HG03558 (cell line): ENCODE results near the gene MEA1.

ENCODE experiments used
- ATAC-seq: cut with Tn5 transposase; IDR thresholded peaks from one replicate; pipeline ENCODE4 v1.9.1; 2021; ENCODE audit warnings: moderate number of reproducible peaks; ENCODE audit not compliant: unreplicated experiment; ENCODE audit errors: extremely low read depth

MEA1 gene

DNA sequence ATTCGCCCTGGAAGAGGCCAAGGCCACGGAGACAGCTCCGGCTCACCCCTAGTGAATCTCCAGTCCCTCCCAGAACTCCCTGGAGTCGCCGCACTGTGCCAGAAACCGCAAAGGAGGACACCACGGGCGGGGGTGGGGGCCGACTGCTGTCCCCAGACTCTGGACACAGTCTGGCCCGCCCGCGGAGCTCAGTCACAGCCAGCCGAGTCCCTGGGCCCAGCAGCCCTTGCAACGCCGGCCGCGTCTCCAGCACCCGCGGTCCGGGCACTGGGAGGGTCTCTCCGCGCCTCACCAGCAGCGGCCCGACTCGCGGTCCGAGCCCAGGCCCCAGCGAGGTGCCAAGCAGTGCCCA, 35.3 kb downstream of the MEA1 start:
- ATAC-seq = no peak

DNA sequence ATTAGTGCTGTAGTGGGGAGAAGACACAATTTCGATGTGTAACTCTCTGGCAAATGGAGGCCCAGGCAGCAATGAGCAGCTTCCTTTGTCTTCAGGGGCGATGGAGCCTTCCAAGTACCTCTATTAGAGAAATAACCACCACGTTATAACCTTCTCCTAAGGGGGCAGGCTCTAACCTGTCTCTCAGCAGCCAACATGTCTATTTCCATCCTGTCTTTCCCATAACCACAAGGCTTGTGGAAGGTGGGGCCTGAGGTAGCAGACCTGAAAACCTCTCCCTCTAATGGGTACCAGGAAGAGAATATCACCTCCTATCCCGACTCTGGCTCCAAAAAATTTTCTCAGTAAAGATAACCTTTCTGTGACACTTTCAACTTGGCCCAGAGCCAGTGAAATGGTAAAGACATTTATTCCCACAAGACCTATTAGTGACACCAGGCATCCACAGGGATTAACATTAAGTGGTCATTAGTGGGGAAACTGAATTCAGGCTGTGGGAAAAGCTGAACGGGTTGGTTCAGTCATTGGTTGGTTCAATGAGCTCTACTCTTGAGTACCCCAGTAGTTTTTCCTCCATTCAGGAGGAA, 38.7 kb downstream of the MEA1 start:
- ATAC-seq = no peak

DNA sequence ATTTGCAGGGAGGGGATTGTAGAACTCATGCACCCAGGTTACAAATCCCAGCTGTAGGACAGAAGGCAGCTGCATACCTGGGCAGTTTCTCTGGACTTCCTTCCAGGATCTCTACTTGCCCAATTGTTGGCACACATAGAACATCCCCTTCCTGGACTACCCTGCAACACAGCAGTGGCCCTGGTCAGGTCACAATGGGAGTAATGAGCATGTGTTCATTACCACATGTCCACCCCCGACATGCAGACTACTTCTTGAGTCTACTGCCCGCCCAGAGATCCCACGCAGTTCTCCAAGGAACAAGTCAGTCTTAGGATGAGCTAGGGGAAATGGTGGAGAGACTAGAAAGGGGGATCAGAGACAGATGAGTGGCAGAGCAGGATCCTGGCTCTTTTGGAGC, 39.8 kb downstream of the MEA1 start:
- ATAC-seq = no peak

DNA sequence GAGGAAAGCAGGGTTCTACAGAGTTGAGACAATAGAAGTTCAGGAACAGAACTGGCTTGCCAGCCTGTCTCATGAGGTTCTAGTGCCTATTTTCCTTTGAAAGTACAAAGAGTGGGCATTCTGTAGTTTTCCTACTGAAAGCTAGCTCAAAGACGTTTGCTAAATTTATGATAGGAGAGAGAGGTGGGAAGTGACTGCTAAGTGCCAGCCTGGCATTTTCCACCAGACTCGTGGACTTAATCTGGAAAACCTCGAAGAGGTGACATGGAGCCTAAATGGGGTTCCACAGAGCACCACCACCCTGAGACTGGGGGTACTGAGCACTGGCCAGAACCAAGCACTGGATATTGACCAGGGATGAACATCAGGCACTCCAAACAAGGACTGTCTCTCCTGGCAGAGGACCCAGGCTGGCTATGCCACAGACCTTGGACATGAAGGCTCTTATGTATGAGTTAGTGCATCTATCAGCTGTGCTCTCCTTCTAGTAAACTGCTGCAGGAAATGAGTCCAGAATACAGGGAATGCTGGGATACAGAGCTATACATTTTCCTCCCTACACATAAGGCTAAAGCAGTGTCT, 41.9 kb downstream of the MEA1 start:
- ATAC-seq = no peak

DNA sequence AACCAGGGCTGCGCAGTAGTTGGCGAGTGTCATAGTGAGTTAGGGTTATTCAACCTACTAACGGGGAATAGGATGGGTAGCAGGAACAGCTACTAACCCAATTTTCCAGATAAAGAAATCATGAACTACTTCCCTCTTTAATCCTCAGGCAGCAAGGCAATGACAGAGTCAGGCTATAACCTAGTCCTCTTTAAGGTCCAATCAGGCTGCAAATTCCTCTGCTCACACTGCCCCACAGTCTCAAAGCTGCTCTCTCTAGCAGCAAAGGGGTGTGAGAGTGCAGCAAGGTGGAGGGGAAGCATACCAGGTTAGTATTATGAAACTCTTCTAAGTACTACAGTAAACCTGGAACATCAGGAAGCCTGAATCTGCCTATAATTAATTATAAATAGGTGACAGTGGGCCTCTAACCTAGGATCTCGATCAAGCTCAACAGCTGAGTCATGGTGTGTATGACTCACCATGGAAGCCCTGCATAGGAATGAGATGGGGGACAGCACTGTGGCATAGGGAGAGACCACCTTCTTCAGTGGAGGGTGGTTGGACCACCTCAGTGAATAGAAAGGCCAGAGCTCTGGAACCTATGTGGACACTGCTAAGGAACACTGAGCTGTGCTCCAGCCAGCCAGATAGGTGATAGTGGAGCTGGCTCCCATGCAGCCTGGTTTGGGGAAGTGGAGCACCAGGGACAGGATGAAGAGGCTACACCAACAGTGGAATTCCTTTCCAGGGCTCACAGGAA, 42.7 kb downstream of the MEA1 start:
- no peak for ATAC-seq

GRCh38 chr6:42969934-42970333, 43.8 kb downstream of the MEA1 start:
- no peak for ATAC-seq

DNA sequence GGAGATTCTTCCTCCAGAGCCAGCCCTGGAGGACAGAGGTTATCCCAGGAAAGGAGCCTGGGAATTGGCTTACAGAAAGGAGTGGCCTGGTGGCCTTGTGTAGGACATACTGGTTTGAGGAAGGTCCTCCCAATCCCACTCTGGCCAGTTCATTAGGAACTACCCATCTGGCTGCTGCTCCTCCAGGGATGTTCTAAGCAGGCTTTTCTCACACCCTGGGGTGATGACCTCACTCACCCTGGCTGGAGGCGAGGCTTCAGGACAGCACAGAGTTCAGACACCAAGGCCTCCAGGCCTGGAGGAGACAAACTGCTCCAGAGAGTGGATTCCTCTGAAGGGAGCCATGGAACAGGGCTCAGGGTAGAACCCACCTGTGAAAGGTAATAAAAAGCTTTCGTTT, 44.3 kb downstream of the MEA1 start:
- no peak for ATAC-seq

DNA sequence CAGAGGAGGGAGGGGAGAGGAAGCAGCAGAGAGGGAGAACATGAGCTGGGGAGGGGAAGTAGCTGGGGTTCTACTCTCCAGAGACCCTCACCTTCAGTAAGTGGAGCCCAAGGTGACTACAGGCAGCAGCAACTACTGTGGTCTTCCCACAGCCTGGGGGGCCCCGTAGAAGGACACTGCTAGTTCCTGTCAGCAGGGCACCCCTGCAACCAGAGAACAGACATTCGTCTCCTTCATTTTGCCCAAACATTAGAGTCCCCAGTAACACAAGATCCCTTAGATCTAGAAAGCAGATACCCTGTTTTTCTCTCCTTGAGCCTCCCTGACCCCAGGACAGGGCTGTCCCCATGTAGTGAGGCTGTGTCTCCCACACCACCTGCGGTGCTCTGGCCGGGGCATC, 45.0 kb downstream of the MEA1 start:
- no peak for ATAC-seq

GRCh38 chr6:42968126-42968701, 45.5 kb downstream of the MEA1 start:
- no peak for ATAC-seq

DNA sequence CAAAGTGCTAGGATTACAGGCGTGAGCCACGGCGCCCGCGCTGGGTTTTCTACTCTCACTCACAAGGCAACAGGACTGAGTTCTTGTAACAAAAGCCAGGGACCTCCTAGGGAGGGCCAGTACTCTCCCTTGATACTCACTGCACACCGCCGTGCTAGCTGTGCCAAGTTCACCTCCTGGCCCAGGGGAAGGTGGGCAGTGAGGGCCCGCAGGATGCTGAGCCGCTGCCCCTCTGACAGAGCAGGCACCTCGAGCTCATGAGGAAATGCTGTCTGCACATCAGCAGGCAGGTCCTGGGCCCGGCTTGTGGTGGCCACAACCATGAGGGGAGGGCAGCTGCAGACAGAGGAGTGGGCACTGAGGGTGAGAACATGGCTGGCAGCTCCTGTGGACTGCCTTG, 46.5 kb downstream of the MEA1 start:
- no peak for ATAC-seq

- no peak for ATAC-seq
Observed at GRCh38 chr6:42966571-42966970, 47.2 kb downstream of the MEA1 start.

- ATAC-seq = no peak
Observed at GRCh38 chr6:42963855-42964605, 49.7 kb downstream of the MEA1 start.

DNA sequence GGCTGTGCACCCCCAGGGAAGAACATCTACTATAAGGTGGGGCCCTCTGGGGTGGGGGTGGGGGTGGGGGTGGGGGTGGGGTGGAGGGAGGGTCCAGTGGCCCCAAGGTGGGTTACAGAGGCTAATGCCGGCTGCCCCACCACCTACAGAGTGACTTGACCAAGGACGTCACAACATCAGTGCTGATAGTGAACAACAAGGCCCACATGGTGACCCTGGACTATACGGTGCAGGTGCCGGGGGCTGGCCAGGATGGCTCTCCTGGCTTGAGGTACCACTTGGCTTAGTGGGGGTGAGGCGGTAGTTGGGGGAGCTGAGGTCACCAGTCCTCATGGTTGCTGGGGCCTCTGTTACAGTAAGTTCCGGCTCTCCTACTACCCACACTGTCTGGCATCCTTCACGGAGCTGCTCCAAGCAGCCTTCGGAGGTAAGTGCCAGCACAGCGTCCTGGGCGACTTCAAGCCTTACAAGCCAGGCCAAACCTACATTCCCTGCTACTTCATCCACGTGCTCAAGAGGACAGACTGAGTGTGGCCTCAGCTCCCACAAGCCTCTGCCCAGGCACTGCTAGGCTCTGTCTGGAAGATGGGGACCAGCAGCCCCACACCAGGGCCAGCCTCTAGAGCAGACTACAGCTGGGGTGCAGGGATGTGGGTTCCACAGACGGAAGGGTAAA, 50.4 kb downstream of the MEA1 start:
- no peak for ATAC-seq

DNA sequence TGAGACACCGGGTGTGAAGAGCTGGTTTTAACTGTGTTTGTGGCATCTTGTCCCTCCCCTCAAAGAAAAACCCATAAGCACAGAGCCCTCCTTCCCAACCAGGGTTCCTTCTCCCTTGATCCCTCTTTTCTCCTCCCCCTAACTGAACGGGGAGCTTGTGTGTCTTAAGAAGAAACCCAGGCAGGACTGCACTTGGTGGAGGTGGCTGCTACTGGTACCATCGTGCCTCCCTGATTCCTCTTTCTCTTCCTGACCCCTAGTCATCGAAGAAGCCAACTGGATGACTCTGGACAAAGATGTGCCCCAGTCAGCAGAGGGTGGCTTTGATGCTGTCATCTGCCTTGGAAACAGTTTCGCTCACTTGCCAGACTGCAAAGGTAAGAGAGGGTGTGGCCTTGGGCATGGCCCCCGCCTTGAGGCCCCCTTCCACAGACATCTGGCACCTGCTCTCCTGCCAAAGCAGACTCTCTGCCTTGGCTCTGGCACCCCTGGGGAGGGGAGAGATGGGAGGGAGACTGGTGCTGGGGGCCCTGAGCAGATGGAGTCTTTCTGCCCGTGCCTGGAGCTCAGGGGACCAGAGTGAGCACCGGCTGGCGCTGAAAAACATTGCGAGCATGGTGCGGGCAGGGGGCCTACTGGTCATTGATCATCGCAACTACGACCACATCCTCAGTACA, 51.1 kb downstream of the MEA1 start:
- no peak for ATAC-seq

- no peak for ATAC-seq
Observed at GRCh38 chr6:42962096-42962495, 51.6 kb downstream of the MEA1 start.
